OCI-LY1 (cell line): Measurements from ENCODE around the gene TMEM156.
A peak's percentile ranks its signal among the peaks of the same experiment; 100 is the strongest.
"Not testable (repeated sequence)": the region's sequence is repeated elsewhere in the genome, so short reads cannot be mapped to it uniquely, and the experiment has no call there.

Source experiments
- H2AFZ ChIP-seq: fragments of 200-600 bp; sonication (generic), shearing (Covaris generic); 2 replicates; pipeline ENCODE4 v1.6.0; 2014; ENCODE audit warnings: antibody characterized with exemption, mild to moderate bottlenecking, low read length
- H3F3A ChIP-seq: fragments of 200-600 bp; sonication (generic), shearing (Covaris generic); 2 replicates; pipeline ENCODE4 v1.6.0; 2014; ENCODE audit warnings: mild to moderate bottlenecking, antibody characterized with exemption, low read length, moderate library complexity; ENCODE audit not compliant: insufficient read depth
- H3K27ac ChIP-seq: fragments of 200-600 bp; sonication (generic); 2 replicates; pipeline ENCODE4 v1.5.1; 2014; ENCODE audit warnings: low read length, mixed run types, mild to moderate bottlenecking, low read depth; ENCODE audit not compliant: poor library complexity, severe bottlenecking
- H3K27me3 ChIP-seq: fragments of 200-600 bp; sonication (generic); 2 replicates; pipeline ENCODE4 v1.6.0; 2014; ENCODE audit warnings: antibody characterized with exemption, mild to moderate bottlenecking, low read length, moderate library complexity; ENCODE audit not compliant: insufficient read depth
- H3K36me3 ChIP-seq: fragments of 200-600 bp; sonication (generic); 2 replicates; pipeline ENCODE4 v1.6.1; 2014; ENCODE audit warnings: mild to moderate bottlenecking, antibody characterized with exemption, low read length, moderate library complexity, mixed read lengths; ENCODE audit not compliant: insufficient read depth
- H3K4me1 ChIP-seq: fragments of 200-600 bp; sonication (generic); 2 replicates; pipeline ENCODE4 v1.5.1; 2014; ENCODE audit warnings: mild to moderate bottlenecking, low read length, moderate library complexity; ENCODE audit not compliant: insufficient read depth, severe bottlenecking
- H3K4me2 ChIP-seq: fragments of 200-600 bp; sonication (generic), shearing (Covaris generic); 2 replicates; pipeline ENCODE4 v1.6.1; 2014; ENCODE audit warnings: low read length
- H3K4me3 ChIP-seq: fragments of 200-600 bp; sonication (generic); 2 replicates; pipeline ENCODE4 v1.5.1; 2014; ENCODE audit warnings: low read length, low read depth, mild to moderate bottlenecking, mixed read lengths; ENCODE audit not compliant: poor library complexity, severe bottlenecking
- H3K79me2 ChIP-seq: fragments of 200-600 bp; shearing (Covaris generic); 2 replicates; pipeline ENCODE4 v1.6.1; 2016; ENCODE audit warnings: mixed run types, low read length, mixed read lengths; ENCODE audit not compliant: insufficient read depth
- H3K9ac ChIP-seq: fragments of 200-600 bp; sonication (generic), shearing (Covaris generic); 2 replicates; pipeline ENCODE4 v1.6.1; 2014; ENCODE audit warnings: mild to moderate bottlenecking, low read length, mixed read lengths
- H3K9me2 ChIP-seq: fragments of 200-600 bp; sonication (generic), shearing (Covaris generic); 2 replicates; pipeline ENCODE4 v1.6.1; 2014; ENCODE audit warnings: low read depth, mild to moderate bottlenecking, low read length, mixed read lengths
- H3K9me3 ChIP-seq: fragments of 200-600 bp; shearing (Covaris generic); 2 replicates; pipeline ENCODE4 v1.6.1; 2014; ENCODE audit warnings: low read length, mixed read lengths
- H4K20me1 ChIP-seq: fragments of 200-600 bp; sonication (generic), shearing (Covaris generic); 2 replicates; pipeline ENCODE4 v1.6.0; 2016; ENCODE audit warnings: mild to moderate bottlenecking, low read length; ENCODE audit not compliant: insufficient read depth
- CTCF ChIP-seq: fragments of 200-600 bp; sonication (generic), shearing (Covaris generic); IDR thresholded peaks from 2 replicates; pipeline ENCODE4 v1.5.1; 2017; ENCODE audit warnings: mild to moderate bottlenecking, antibody characterized with exemption, low read length, moderate library complexity, mixed read lengths
- EZH2 ChIP-seq: fragments of 200-600 bp; sonication (generic), shearing (Covaris generic); IDR thresholded peaks from 2 replicates; pipeline ENCODE4 v1.8.0; 2017; ENCODE audit warnings: borderline replicate concordance, mixed run types, mild to moderate bottlenecking, antibody characterized with exemption, low read length, moderate library complexity, mixed read lengths

Gene TMEM156

GRCh38 chr4:38990241-38990640 lies 42.0 kb downstream of the TMEM156 start:
- no peaks in the 10 kb centered on the region for H3K27me3 ChIP-seq
- H3K79me2 ChIP-seq: no peaks in the 10 kb centered on the region
- H3K4me3 ChIP-seq: no peak overlapping the region
- H3K9ac ChIP-seq: no peak overlapping the region
- H2AFZ ChIP-seq: no peak overlapping the region
- no peak for TF ChIP-seq CTCF
- TF ChIP-seq EZH2: no peak
- H3F3A ChIP-seq: no peaks in the 10 kb centered on the region
- no peaks in the 10 kb centered on the region for H3K9me3 ChIP-seq
- peaks cover 29% of the 10 kb centered on the region for H3K4me1 ChIP-seq
- H3K27ac ChIP-seq: no peak overlapping the region
- H3K9me2 ChIP-seq: no peaks in the 10 kb centered on the region
- H3K36me3 ChIP-seq: peaks cover 71% of the 10 kb centered on the region
- H3K4me2 ChIP-seq: no peak overlapping the region
- H4K20me1 ChIP-seq: no peaks in the 10 kb centered on the region

- no peak overlapping the region for H2AFZ ChIP-seq
- peaks cover 70% of the 10 kb centered on the region for H3K36me3 ChIP-seq
Measured at GRCh38 chr4:38989487-38989886, 42.7 kb downstream of the TMEM156 start.

GRCh38 chr4:38988353-38988752 lies 43.9 kb downstream of the TMEM156 start:
- H3F3A ChIP-seq, H2AFZ ChIP-seq, H3K27ac ChIP-seq, H3K9me3 ChIP-seq, H3K79me2 ChIP-seq, H4K20me1 ChIP-seq, H3K4me3 ChIP-seq, H3K9me2 ChIP-seq, H3K9ac ChIP-seq, H3K4me2 ChIP-seq, H3K27me3 ChIP-seq: not testable (repeated sequence)
- H3K36me3 ChIP-seq: peaks cover 70% of the 10 kb centered on the region
- H3K4me1 ChIP-seq: peaks cover 37% of the 10 kb centered on the region

More at GRCh38 chr4:38989487-38989886, 42.7 kb downstream of the TMEM156 start:
- H3K27ac ChIP-seq: no peak overlapping the region
- H3K9me2 ChIP-seq: no peaks in the 10 kb centered on the region
- TF ChIP-seq EZH2: no peak
- TF ChIP-seq CTCF: no peak
- peaks cover 36% of the 10 kb centered on the region for H3K4me1 ChIP-seq
- H3K9ac ChIP-seq: no peak overlapping the region
- no peaks in the 10 kb centered on the region for H3K27me3 ChIP-seq
- H3K79me2 ChIP-seq: no peaks in the 10 kb centered on the region
- H3K9me3 ChIP-seq: no peaks in the 10 kb centered on the region
- H3F3A ChIP-seq: no peaks in the 10 kb centered on the region
- no peaks in the 10 kb centered on the region for H4K20me1 ChIP-seq
- H3K4me2 ChIP-seq: no peak overlapping the region
- H3K4me3 ChIP-seq: no peak overlapping the region

- Histone ChIP-seq H3K79me2 (no peaks in the 10 kb centered on the region), H3K4me1 (peaks cover 37% of the 10 kb centered on the region), H4K20me1 (no peaks in the 10 kb centered on the region), H3F3A (no peaks in the 10 kb centered on the region), H3K4me2 (no peak overlapping the region), H3K27me3 (no peaks in the 10 kb centered on the region), H3K36me3 (peaks cover 74% of the 10 kb centered on the region), H3K4me3 (no peak overlapping the region), H3K9me2 (no peaks in the 10 kb centered on the region), H3K27ac (peak overlapping the region; percentile 20), H2AFZ (no peak overlapping the region), H3K9me3 (no peaks in the 10 kb centered on the region), H3K9ac (no peak overlapping the region)
- TF ChIP-seq EZH2: no peak
- no peak for TF ChIP-seq CTCF
Measured at GRCh38 chr4:38987491-38987890, 44.7 kb downstream of the TMEM156 start.
